GM19455 (cell line): ENCODE measurements around the gene PIGC.

Source experiments
- ATAC-seq: cut with Tn5 transposase; IDR thresholded peaks from one replicate; pipeline ENCODE4 v1.9.1; 2021; ENCODE audit not compliant: unreplicated experiment

The PIGC gene

GRCh38 chr1:172400722-172401105, 43.2 kb downstream of the PIGC start:
- ATAC-seq = no peak

DNA sequence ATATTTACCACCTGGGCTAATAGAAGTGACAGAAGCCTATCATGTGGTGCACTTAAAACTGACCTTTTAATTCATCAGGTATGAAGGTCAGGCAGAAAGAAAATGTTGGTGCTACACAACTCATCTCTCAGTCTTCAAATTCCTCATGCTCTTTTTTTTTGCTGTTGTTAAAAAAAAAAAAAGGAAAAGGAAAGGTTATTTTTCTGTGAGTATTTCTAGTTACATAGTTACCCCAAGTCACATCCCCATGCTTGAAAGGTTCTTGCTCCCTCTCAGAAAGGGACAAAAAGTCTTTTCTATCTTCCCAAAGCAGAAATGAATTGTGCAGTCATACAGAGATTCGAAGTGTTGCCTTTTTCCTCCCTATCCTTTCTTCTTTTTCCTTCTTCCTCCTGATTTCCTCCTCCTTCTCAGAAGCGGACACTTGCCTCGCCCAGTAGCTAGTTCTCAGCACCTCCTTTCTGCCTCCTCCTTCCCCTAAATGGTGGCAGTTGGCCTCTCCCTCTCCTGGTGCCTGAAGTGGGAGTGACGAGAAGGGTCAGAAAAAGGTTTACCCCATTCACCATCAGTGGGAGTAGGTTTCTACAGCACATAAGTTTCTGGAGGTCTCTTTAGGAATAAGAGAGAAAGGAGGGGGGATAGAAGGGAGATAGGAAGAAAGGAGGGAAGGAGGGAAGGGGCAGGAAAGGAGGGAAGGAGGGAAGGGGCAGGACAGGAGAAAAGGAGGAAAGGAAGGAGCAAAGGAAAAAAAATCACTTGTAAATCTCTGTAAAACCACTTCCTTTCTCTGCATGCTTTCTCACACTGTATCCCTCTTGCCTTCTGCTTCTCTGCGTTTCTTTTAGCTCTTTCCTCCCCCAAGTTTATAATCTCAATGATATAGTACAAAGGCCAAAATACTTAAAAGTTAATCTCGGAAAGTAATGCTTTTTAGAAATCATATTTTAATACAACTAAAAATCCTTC, 43.8 kb downstream of the PIGC start:
- ATAC-seq = no peak

- ATAC-seq = no peak
Observed at GRCh38 chr1:172398970-172399755, 44.7 kb downstream of the PIGC start.

DNA sequence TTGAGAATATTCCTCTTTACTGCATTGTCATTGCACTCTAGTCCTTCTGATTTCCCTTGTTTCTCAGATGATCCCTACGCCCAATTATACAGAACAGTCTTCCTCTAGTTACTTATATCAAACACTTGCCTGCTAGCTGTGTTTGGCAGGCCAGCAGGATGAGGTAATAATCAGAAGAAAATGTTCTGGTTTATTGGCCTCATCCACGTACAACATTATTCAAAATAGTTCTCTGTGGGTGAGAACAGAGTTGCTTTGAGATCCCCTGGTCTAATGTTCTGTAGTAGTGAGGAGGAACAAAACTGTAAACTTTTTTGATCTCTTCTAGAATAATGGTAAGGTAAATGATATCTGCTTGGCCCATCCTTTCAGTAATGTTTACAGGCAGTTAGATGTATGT, 45.7 kb downstream of the PIGC start:
- ATAC-seq = no peak

DNA sequence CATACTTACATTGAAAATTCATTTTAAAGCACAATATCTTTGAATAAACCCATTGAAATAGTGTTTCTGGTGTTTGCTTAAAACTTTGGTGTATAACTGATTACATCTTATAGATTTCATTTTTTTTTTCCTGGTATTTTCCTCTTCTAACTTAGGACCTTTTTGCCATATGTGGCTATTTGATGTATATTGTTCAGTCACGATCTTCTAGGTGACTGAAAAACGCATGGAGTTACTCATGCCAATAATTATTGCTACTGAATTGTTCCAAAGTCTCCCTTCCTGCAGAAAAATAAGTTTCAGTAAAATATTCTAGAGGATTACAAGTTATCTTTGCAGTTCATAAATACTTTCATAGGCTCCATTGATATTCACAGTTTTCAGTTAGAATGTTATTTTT, 46.2 kb downstream of the PIGC start:
- no peak for ATAC-seq

- no peak for ATAC-seq
Observed at GRCh38 chr1:172397221-172397620, 46.6 kb downstream of the PIGC start.

DNA sequence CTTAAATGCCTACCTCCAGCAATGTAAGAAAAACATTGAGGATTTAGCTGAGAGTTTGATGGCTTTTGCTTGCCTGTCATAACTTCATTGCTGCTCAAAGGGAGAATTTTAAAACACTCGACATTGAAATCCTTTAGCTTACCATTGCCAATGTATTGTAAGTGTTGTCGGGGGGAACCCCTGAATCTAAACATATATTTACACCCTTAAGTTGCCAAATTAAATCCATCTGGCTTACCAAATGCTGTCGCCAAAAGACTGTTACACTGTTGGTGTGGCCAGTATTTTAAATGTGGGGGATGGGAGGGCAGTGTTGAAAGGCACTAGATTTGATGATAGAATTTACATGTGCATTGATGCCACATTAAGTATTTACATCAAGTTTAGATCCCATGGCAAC, 48.3 kb downstream of the PIGC start:
- ATAC-seq = no peak

- ATAC-seq = no peak
Observed at GRCh38 chr1:172394811-172395210, 49.1 kb downstream of the PIGC start.

GRCh38 chr1:172394141-172394751, 49.6 kb downstream of the PIGC start:
- peak; percentile 77 for ATAC-seq

GRCh38 chr1:172393354-172393753, 50.5 kb downstream of the PIGC start:
- no peak for ATAC-seq

GRCh38 chr1:172391976-172392375, 51.9 kb downstream of the PIGC start:
- no peak for ATAC-seq
